WTC11 (cell line): ENCODE data around the gene TIGAR. TPM values are rescaled to one million over a fixed set of nuclear protein-coding genes. Genes with fewer than 3 reads are reported as not detected.

Experiments used
- ATAC-seq: fragments of 200-7000 bp; cut with Tn5 transposase; 2 replicates; pipeline ENCODE4 v1.10.0; 2021; ENCODE audit warnings: mild to moderate bottlenecking, moderate library complexity
- CTCF ChIA-PET: fragments of 300-600 bp; sonication (Branson Sonifier 250); formaldehyde crosslinking; loops from one replicate; lab custom pipeline; 2021; ENCODE audit warnings: antibody characterized with exemption; lab: Charles Lee
- POLR2A ChIA-PET: fragments of 350-600 bp; sonication (Branson Sonifier 250); formaldehyde crosslinking; loops from one replicate; lab custom pipeline; 2021; ENCODE audit warnings: antibody characterized with exemption; lab: Charles Lee
- DNase-seq: peaks from one replicate; pipeline ENCODE4 v3.0.0; 2021; ENCODE audit warnings: low spot score
- H3K27ac Mint-ChIP-seq: 2 replicates; pipeline ENCODE4 v1.8.0; 2021; ENCODE audit warnings: mixed read lengths
- H3K27me3 Mint-ChIP-seq: 2 replicates; pipeline ENCODE4 v1.8.0; 2021; ENCODE audit warnings: low read depth, mild to moderate bottlenecking, moderate library complexity, mixed read lengths
- H3K36me3 Mint-ChIP-seq: 2 replicates; pipeline ENCODE4 v1.8.0; 2021; ENCODE audit warnings: mixed read lengths
- H3K4me1 Mint-ChIP-seq: 2 replicates; pipeline ENCODE4 v1.8.0; 2022; ENCODE audit warnings: mixed read lengths
- H3K4me3 Mint-ChIP-seq: 2 replicates; pipeline ENCODE4 v1.8.0; 2021; ENCODE audit warnings: mild to moderate bottlenecking, moderate library complexity, mixed read lengths
- H3K9me3 Mint-ChIP-seq: 2 replicates; pipeline ENCODE4 v1.8.0; 2021; ENCODE audit warnings: mixed read lengths
- CBFB ChIP-seq: sonication (generic); formaldehyde crosslinking; IDR thresholded peaks from 2 replicates; pipeline ENCODE4 v1.8.1; 2022; ENCODE audit warnings: mild to moderate bottlenecking, low read depth, missing genetic modification reagents
- KAT7 ChIP-seq: sonication (generic); formaldehyde crosslinking; IDR thresholded peaks from 2 replicates; pipeline ENCODE4 v1.8.1; 2023; ENCODE audit warnings: missing genetic modification reagents, mild to moderate bottlenecking, borderline replicate concordance
- PRRX2 ChIP-seq: fragments of 250-450 bp; sonication (Bioruptor Pico); IDR thresholded peaks from 2 replicates; pipeline ENCODE4 v1.8.0; 2021; ENCODE audit warnings: mild to moderate bottlenecking
- SMAD3 ChIP-seq: sonication (generic); formaldehyde crosslinking; IDR thresholded peaks from 2 replicates; pipeline ENCODE4 v1.8.0; 2022; ENCODE audit warnings: missing genetic modification reagents, mild to moderate bottlenecking, borderline replicate concordance
- TCF7 ChIP-seq: sonication (generic); formaldehyde crosslinking; IDR thresholded peaks from 2 replicates; pipeline ENCODE4 v1.8.0; 2022; ENCODE audit warnings: mild to moderate bottlenecking, low read depth, missing genetic modification reagents, moderate library complexity
- TP53 ChIP-seq: sonication (generic); formaldehyde crosslinking; IDR thresholded peaks from 2 replicates; pipeline ENCODE4 v1.8.1; 2023; ENCODE audit warnings: mild to moderate bottlenecking, missing genetic modification reagents
- ZNF232 ChIP-seq: sonication (generic); formaldehyde crosslinking; IDR thresholded peaks from 2 replicates; pipeline ENCODE4 v1.8.0; 2022; ENCODE audit warnings: mild to moderate bottlenecking, missing genetic modification reagents
- ZNF396 ChIP-seq: fragments of 250-450 bp; sonication (Bioruptor Pico); IDR thresholded peaks from 2 replicates; pipeline ENCODE4 v1.8.0; 2021; ENCODE audit warnings: mild to moderate bottlenecking, moderate library complexity, borderline replicate concordance
- total RNA-seq: library from RNA; stranded (reverse); gene quantifications from 3 replicates; pipeline ENCODE4 v1.2.3, GENCODE V29; 2021
- TF ChIP-seq, protein P1 (sequence below): sonication (generic); formaldehyde crosslinking; IDR thresholded peaks from 2 replicates; pipeline ENCODE4 v1.8.0; 2023; ENCODE audit warnings: mild to moderate bottlenecking, missing genetic modification reagents
- TF ChIP-seq, protein P2 (sequence below): fragments of 250-450 bp; sonication (Bioruptor Pico); IDR thresholded peaks from 2 replicates; pipeline ENCODE4 v2.1.2; 2022; ENCODE audit warnings: mild to moderate bottlenecking, moderate library complexity
- TF ChIP-seq, protein P3 (sequence below): sonication (generic); formaldehyde crosslinking; IDR thresholded peaks from 2 replicates; pipeline ENCODE4 v1.8.1; 2022; ENCODE audit warnings: mild to moderate bottlenecking, missing genetic modification reagents, moderate library complexity, borderline replicate concordance
- TF ChIP-seq, protein P4 (sequence below): sonication (generic); formaldehyde crosslinking; IDR thresholded peaks from 2 replicates; pipeline ENCODE4 v1.8.0; 2023; ENCODE audit warnings: missing genetic modification reagents, mild to moderate bottlenecking, borderline replicate concordance
- TF ChIP-seq, protein P5 (sequence below): sonication (generic); formaldehyde crosslinking; IDR thresholded peaks from 2 replicates; pipeline ENCODE4 v1.8.1; 2023; ENCODE audit warnings: mild to moderate bottlenecking, missing genetic modification reagents, moderate library complexity

Gene TIGAR
- total RNA-seq, 1 experiment from 2014 or later: 26.7 TPM

DNA sequence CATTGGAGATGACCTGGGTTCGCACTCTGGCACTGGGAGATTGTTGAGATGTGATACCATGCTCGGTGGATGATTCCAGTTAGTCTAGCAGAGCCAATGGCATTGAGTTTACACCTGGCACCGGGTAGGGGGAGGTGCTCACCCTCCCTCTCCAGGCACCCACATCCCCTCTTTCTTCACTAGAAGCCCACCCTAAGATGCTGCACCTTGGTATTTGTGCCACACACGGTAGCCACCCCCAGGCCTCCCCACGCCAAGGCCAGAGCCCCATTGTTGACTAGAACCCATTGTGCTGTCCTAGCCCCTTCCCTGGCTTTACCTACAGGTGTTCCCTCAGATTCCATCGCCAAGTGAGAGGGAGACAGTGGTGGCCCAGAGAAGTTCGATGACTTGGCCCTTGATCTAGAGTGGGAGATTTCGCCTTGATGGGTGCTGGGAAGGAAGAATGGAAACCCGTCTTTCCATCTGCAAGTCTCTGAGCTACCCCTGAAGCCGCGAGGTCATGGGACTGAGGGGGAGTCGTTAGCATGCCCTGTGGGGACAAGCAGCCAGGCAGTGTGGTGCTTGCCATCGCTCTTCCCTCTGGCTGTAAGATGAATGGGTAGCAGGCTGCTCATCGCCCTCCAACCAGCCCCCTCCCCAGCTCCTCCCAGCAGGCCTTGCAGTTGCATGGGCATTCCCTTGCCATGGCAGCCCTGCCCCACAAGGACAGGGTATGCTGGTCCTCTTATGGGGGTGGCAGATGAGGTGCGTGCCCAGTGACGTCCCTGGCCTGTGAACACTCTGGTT is 38.7 kb upstream of the TIGAR start:
- no peaks in the 10 kb centered on the region for H3K27me3 Mint-ChIP-seq
- no peak for DNase-seq
- no peak for TF ChIP-seq CBFB (CRISPR knock-in tag)
- no peak overlapping the region for H3K4me3 Mint-ChIP-seq
- ChIA-PET CTCF (interaction anchor here (0.6 to 1.7 kb wide), 11 partner anchors 9 to 399 kb away, joined by 3 to 7 read pairs (median 3); partner anchors contain the start of gene CCND2), POLR2A (interaction anchor here (1.2 to 1.5 kb wide), 2 partner anchors 12 to 148 kb away, joined by 3 to 5 read pairs; no protein-coding TSS in a partner anchor)
- H3K9me3 Mint-ChIP-seq: no peaks in the 10 kb centered on the region
- H3K36me3 Mint-ChIP-seq: peaks cover 97% of the 10 kb centered on the region
- peaks cover 66% of the 10 kb centered on the region for H3K4me1 Mint-ChIP-seq
- no peak overlapping the region for H3K27ac Mint-ChIP-seq
- ATAC-seq: no peak

DNA sequence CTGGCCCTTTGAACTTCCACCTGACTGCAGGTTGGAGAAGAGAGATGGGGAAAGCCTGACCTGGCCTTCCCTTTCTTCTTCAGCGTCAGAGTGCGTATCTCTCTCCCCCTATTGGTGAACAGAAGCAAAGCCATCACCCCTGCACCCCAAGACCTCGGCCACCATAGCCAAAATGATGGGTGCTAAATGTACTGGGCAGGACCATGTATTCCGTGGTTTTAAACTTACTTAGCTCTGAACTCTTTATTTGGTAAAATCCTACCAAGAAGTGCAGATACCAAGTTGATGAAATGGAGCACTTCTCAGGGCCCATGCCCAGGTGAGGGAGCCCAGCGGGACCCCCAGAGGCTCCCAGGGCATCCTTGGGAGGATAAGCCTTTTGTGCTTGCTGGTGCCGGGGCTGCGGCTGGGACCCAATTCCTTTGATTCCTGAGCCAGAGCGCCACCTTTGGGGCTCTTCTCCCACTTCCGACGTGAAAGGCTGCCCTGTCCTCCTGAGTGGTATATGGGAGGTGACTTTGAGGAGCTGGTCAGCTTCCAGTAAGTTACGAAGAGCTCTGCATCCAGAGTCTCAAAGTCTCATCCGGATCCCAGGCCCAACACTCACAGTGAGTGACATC is 38.0 kb upstream of the TIGAR start:
- ChIA-PET POLR2A (interaction anchor here (0.6 to 1.5 kb wide), 2 partner anchors 11 to 149 kb away, joined by 3 to 5 read pairs; no protein-coding TSS in a partner anchor), CTCF (interaction anchor here (0.5 to 1.7 kb wide), 17 partner anchors 9 to 397 kb away, joined by 3 to 7 read pairs (median 3); partner anchors contain the start of gene CCND2)
- ATAC-seq (peak; percentile 43), DNase-seq (peak; percentile 44)
- no peaks in the 10 kb centered on the region for H3K9me3 Mint-ChIP-seq
- no peak overlapping the region for H3K27ac Mint-ChIP-seq
- H3K4me1 Mint-ChIP-seq: peaks cover 60% of the 10 kb centered on the region
- H3K27me3 Mint-ChIP-seq: no peaks in the 10 kb centered on the region
- peaks cover 97% of the 10 kb centered on the region for H3K36me3 Mint-ChIP-seq
- no peak overlapping the region for H3K4me3 Mint-ChIP-seq
- TF ChIP-seq TP53: no peak
- TF ChIP-seq, protein P1, sequence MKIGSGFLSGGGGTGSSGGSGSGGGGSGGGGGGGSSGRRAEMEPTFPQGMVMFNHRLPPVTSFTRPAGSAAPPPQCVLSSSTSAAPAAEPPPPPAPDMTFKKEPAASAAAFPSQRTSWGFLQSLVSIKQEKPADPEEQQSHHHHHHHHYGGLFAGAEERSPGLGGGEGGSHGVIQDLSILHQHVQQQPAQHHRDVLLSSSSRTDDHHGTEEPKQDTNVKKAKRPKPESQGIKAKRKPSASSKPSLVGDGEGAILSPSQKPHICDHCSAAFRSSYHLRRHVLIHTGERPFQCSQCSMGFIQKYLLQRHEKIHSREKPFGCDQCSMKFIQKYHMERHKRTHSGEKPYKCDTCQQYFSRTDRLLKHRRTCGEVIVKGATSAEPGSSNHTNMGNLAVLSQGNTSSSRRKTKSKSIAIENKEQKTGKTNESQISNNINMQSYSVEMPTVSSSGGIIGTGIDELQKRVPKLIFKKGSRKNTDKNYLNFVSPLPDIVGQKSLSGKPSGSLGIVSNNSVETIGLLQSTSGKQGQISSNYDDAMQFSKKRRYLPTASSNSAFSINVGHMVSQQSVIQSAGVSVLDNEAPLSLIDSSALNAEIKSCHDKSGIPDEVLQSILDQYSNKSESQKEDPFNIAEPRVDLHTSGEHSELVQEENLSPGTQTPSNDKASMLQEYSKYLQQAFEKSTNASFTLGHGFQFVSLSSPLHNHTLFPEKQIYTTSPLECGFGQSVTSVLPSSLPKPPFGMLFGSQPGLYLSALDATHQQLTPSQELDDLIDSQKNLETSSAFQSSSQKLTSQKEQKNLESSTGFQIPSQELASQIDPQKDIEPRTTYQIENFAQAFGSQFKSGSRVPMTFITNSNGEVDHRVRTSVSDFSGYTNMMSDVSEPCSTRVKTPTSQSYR: 0 out of 2 replicates have a peak, but pooled peaks have one; percentile 34
- TF ChIP-seq, all 79 proteins: peak for 1

DNA sequence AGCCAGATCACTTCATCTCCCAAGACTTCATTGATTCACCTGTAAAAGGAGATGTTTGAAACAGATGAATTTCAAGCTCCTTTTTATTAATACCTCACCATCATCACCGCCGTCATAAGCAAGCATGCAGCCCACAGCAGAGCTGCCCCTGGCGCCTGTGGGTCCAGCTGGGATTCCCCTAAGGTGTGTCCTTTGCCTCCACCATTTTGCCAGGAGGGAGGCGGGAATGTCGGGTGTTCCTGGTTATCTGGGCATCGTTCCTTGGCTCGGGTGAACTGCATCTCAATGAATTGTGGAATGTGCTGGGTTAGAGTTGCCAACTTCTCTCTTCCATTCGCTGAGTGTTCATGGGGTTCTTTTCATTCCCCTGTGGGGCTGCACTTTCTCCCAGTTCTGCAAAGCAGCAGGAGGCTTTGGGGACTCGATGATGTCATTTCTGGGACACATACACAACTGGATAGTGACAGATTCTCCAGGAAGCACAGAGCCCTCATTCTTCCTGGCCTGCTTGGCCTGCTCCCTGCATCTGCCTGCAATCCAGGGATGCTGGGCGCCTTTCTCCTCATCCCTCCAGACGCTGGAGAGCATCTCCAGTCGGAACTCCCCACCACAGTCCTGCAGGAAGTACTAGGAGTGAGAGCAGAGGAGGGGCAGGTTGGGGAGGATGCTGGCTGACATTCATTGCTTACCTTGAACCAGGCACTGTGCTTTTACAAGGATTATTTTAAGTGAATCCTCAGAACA is 37.3 kb upstream of the TIGAR start:
- Mint-ChIP-seq H3K4me1 (peaks cover 59% of the 10 kb centered on the region), H3K36me3 (peaks cover 97% of the 10 kb centered on the region), H3K9me3 (no peaks in the 10 kb centered on the region), H3K27me3 (no peaks in the 10 kb centered on the region), H3K4me3 (no peak overlapping the region), H3K27ac (peak overlapping the region; percentile 65; the same call in 1 of the 2 replicates)
- DNase-seq (no peak), ATAC-seq (no peak)
- ChIA-PET CTCF (interaction anchor here (0.5 to 1.7 kb wide), 14 partner anchors 12 to 398 kb away, joined by 3 to 7 read pairs (median 3); no protein-coding TSS in a partner anchor), POLR2A (interaction anchor here (0.6 to 1.5 kb wide), 5 partner anchors 10 to 259 kb away, joined by 3 to 5 read pairs (median 4); no protein-coding TSS in a partner anchor)
- TF ChIP-seq ZNF232 (no peak), TCF7 (CRISPR knock-in tag) (no peak), KAT7 (CRISPR knock-in tag) (no peak), SMAD3 (CRISPR knock-in tag) (no peak), PRRX2 (CRISPR knock-in tag) (no peak), ZNF396 (CRISPR knock-in tag) (no peak)
- TF ChIP-seq, protein P2, sequence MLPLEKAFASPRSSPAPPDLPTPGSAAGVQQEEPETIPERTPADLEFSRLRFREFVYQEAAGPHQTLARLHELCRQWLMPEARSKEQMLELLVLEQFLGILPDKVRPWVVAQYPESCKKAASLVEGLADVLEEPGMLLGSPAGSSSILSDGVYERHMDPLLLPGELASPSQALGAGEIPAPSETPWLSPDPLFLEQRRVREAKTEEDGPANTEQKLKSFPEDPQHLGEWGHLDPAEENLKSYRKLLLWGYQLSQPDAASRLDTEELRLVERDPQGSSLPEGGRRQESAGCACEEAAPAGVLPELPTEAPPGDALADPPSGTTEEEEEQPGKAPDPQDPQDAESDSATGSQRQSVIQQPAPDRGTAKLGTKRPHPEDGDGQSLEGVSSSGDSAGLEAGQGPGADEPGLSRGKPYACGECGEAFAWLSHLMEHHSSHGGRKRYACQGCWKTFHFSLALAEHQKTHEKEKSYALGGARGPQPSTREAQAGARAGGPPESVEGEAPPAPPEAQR (CRISPR knock-in tag): no peak
- TF ChIP-seq, protein P3, sequence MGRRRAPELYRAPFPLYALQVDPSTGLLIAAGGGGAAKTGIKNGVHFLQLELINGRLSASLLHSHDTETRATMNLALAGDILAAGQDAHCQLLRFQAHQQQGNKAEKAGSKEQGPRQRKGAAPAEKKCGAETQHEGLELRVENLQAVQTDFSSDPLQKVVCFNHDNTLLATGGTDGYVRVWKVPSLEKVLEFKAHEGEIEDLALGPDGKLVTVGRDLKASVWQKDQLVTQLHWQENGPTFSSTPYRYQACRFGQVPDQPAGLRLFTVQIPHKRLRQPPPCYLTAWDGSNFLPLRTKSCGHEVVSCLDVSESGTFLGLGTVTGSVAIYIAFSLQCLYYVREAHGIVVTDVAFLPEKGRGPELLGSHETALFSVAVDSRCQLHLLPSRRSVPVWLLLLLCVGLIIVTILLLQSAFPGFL: no peak
- TF ChIP-seq, protein P4, sequence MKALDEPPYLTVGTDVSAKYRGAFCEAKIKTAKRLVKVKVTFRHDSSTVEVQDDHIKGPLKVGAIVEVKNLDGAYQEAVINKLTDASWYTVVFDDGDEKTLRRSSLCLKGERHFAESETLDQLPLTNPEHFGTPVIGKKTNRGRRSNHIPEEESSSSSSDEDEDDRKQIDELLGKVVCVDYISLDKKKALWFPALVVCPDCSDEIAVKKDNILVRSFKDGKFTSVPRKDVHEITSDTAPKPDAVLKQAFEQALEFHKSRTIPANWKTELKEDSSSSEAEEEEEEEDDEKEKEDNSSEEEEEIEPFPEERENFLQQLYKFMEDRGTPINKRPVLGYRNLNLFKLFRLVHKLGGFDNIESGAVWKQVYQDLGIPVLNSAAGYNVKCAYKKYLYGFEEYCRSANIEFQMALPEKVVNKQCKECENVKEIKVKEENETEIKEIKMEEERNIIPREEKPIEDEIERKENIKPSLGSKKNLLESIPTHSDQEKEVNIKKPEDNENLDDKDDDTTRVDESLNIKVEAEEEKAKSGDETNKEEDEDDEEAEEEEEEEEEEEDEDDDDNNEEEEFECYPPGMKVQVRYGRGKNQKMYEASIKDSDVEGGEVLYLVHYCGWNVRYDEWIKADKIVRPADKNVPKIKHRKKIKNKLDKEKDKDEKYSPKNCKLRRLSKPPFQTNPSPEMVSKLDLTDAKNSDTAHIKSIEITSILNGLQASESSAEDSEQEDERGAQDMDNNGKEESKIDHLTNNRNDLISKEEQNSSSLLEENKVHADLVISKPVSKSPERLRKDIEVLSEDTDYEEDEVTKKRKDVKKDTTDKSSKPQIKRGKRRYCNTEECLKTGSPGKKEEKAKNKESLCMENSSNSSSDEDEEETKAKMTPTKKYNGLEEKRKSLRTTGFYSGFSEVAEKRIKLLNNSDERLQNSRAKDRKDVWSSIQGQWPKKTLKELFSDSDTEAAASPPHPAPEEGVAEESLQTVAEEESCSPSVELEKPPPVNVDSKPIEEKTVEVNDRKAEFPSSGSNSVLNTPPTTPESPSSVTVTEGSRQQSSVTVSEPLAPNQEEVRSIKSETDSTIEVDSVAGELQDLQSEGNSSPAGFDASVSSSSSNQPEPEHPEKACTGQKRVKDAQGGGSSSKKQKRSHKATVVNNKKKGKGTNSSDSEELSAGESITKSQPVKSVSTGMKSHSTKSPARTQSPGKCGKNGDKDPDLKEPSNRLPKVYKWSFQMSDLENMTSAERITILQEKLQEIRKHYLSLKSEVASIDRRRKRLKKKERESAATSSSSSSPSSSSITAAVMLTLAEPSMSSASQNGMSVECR (CRISPR knock-in tag): no peak
- TF ChIP-seq, protein P5, sequence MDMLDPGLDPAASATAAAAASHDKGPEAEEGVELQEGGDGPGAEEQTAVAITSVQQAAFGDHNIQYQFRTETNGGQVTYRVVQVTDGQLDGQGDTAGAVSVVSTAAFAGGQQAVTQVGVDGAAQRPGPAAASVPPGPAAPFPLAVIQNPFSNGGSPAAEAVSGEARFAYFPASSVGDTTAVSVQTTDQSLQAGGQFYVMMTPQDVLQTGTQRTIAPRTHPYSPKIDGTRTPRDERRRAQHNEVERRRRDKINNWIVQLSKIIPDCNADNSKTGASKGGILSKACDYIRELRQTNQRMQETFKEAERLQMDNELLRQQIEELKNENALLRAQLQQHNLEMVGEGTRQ (CRISPR knock-in tag): no peak
